ENCODE results near the gene HACD2.

Gene HACD2

DNA sequence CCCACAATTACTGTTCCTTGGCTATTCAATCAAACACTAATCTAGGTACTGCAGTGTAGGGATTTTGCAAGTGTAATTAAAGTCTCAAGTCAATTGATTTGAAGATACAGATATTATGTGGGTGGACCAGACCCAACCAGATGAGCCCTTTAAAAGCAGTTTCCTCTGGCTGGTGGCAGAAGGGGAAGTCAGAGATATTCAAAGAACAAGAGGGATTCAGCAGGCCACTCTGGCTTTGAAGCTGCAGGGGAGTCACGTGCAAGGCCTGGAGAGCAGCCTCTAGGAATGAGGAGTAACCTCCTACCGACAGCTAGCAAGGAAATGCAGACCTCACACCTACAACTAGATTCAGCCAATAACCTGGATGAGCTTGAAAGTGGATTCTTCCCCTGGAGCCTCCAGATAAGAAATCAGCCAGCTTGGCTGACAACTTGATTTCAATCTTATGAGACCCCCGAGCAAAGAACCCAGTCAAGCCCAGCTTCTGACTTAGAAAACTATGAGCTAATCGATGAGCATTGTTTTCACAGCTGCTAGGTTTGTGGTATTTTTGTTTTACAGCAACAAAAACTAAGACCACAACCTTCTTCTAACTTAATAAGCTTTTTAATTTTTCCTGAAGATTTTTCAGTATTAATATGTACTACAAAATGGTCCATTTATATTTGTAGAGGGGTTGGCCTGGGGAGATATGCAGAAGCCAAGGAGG is 13.4 kb downstream of the HACD2 start:
- DNase-seq, result peak in 3 of 51 donors; percentile 6 to 19 (median 8)

DNA sequence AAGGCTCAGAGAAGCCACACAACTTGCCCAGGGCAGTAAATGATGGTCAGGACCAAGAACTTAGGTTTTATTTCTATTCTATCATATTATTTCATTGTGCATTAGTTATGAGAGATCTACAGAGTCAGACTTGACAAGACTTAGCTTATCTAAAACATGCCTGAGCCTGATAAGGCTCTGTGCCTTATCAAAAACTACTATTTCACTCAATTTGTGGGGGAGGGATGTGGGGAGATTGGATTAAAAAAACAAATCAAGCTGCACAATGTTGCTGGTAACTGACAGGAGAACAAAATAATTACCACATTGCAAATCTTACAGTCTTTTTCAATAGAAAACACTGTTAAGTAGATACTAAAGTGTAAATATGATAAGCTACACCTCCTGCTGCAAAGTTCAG is 16.0 kb downstream of the HACD2 start:
- DNase-seq, result no peak

DNA sequence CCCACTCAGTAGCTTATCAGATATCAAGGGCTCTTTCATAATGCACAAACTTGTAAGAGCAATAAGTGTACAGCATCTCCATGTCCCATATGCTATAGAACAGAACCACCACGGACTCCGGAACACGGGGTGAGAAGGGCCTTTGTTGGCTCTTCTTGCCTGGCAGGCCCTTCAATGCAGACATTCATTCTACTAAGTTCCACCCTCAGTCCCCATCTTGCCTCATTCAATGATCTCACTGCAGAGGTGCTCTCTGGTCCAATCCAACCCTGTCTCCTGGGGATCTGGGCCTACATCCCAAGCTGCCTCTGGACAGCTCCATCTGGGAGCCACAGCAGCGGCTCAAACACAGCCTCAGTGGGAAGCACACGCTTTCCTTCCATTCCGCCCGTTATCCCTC is 16.8 kb downstream of the HACD2 start:
- peak in 26 of 51 donors; percentile 7 to 65 (median 34) for DNase-seq

DNA sequence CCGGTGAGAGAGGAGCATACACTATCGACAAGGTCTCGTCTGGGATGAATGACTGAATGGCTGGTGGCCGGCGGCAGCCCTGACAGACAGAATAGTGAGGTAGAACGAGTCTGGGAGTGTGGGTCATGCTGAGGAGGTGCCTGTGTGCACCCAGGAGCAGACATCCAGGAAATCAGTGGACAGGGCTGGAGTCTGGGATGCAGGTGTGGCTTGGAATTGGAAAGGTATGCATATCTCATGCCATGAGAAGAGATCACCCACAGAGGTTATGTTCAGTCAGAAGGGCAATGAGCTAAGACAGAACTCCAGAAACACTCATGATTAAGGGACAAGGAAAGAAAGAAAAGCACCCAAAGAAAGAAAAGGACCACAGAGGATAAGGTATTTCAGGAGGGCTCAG is 20.8 kb downstream of the HACD2 start:
- DNase-seq, result no peak

DNA sequence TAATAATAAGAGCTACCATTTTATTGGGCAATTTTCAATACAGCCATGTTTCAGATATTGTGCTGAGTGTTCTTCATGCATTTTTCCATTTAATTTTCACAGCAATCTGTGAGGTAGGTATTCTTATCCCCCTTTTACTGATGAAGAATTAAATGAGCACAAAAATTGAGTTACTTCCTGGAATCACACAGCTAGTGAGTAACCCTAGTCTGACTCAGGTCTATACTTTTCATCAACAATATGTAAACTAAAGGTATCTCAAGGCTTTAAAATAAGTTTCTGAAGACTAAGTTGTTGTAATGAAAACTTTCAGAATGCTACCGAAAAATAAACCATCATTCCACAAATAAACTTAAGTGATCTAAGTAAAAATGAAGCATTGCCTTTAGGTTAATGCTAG is 22.3 kb downstream of the HACD2 start:
- DNase-seq, result no peak

GRCh38 chr3:123561188-123561587 is 23.7 kb downstream of the HACD2 start:
- no peak for DNase-seq

DNA sequence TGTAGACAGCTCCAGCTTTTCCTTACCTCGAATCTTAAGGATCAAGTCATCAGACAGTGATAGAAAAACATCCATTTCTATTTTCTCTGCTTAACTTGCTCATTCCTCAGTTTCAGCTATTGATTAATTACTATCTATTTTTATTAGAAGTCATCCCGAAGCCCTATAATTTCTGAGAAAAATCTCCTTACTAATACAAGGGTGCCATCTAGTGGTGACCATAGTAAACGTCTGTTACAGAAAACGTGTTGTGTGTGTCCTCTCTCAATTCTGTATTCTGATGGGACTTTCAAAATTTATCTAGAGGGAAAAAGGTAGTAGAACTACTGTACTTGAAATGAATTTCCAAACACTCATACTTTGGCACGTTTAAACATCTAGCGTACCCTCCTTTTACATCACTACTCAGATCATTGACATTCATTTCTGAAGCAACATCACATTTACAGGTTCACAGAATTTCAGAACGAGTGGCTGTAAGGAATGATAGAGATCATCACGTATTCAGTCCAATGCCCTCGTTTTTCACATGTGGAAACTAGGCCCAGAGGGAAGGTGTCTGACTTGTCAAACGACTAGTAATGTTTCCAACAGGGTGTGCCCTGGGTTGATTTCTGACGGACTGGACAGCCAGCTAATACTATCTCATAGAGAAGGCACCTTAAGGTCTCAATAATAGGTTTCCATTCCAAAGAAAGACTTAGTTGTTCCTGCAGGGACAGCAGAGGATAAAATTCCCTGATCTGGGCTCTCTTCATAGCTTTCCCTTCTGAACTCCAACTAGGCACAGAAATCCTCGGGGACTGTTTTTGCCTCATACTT is 25.6 kb downstream of the HACD2 start:
- DNase-seq, result peak in 4 of 51 donors; percentile 10 to 62 (median 26)

- no peak for DNase-seq
Observed at GRCh38 chr3:123553536-123553935, 31.3 kb downstream of the HACD2 start.

DNA sequence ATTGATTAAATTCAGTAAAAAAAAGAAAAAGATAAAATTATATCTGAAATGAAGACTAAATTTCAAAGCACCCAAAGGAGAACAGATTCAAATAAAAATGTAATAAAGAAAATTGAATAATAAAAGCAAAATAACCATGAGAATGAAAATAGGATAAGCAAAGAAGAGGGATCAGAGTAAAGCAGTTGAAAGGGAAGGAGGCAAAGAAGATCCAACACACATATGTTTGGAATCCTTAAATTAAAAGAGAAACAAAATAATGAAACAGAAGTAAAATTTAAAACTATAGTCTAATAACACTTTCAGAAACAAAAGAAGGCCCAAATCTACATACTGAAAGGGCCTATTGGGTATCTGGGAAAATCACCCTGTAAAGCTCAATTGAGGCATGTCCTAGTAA is 32.1 kb downstream of the HACD2 start:
- DNase-seq, result no peak

- DNase-seq, result peak in 1 of 51 donors; percentile 26
Observed at GRCh38 chr3:123552095-123552714, 32.6 kb downstream of the HACD2 start.

DNA sequence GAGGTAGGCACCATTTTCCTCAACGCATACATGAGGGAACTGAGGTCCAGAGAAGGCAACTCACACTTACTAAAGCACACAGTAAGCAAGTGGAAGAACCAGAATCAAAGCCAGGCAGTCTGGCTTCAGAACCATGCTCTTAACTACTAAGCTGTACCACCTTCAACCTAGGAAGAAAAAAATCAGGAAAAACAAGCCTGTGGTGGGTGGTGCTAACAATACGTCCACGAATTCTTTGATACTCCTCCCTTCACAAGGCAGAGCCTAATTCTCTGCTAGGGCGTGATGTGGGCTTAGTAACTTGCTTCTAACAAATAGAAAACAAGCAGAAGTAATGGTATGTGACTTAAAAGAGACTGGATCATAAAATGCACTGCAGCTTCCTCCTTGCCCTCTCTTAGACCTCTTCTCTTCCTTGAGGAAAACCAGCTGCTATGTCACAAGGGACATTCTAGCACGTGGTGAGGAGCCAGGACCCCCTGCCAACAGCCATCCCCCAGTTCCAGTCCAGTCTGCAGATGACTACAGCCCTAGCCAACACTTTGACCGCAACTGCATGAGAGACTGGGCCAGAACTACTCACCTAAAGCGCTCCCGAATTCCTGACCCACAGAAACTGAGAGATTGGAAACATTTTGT is 36.9 kb downstream of the HACD2 start:
- no peak for DNase-seq

- no peak for DNase-seq
Observed at GRCh38 chr3:123546133-123546755, 38.6 kb downstream of the HACD2 start.

DNA sequence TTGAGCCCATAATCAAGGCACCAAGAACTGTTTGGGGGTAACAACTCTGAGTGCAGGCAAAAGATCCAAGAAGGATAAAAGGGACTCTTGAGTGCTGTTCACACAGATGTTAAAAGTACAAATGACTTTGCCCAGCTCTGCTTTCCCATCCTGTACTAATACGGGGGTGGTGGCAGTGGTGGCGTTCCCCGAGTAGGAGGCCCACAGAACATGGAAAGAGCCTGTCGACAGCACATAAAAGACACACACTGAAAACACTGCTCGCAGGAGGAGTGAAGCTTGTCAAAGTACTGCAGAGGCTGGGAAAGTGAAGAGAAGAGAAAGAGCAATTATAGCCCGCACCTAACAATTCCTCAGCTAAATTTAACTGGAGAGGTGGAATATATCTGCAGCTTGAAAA is 40.9 kb downstream of the HACD2 start:
- peak in 1 of 51 donors; percentile 45 for DNase-seq

GRCh38 chr3:123540285-123540684 is 44.6 kb downstream of the HACD2 start:
- no peak for DNase-seq

DNA sequence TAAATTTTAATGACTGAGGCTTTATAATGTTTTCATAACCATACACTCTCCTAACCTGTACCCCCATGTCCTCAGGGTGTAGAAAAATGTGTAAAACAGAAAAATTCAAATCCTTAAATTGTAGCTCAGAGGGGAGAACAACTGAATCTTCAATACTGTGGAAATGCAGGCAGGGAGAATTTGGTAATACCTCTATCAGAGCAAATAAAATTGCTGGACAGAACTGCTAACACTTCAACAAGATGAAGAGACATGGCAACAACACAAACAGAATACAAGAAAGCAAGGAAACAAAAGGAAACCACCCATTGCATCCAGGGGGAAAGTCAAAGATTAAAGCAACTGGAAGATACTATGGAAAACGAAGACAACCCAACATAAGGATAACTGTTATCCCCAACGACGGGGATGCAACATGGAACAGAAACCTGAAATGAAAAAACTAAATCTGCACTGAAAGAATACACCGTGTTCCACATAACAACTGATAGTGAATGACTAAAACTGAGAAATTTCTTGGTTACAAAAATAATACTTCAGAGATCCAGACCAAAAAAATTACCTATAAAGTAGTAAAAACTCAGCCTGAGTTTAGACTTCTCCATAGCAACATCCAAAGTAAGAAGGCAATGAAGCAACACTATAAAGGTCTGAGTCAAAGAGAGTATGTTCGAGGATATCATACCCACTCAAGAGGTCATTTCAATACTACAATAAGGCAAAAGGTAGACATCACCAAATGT is 48.5 kb downstream of the HACD2 start:
- no peak for DNase-seq

DNA sequence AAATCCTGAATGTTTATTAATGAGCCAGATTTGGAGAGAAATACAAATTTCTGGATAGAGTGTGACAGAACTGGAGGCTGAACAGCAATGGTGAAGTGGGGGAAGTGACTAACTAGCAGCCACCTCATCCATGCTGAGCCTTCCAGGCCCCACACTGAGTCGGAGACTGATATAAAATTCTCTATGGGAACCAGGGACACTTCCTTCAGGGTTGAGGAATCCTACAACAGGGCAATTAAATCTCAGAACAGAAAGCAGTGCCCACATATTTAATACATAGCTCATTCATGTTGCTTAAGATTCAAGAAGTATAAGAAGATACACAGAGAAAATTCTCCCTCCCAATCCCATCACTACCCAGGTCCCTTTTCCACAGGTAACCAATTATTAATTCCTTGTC is 49.3 kb downstream of the HACD2 start:
- DNase-seq, result peak in 1 of 51 donors; percentile 38

GRCh38 chr3:123534264-123534663 is 50.6 kb downstream of the HACD2 start:
- no peak for DNase-seq

- no peak for DNase-seq
Observed at GRCh38 chr3:123533554-123534159, 51.2 kb downstream of the HACD2 start.

- no peak for DNase-seq
Observed at GRCh38 chr3:123528130-123528529, 56.7 kb downstream of the HACD2 start.

DNA sequence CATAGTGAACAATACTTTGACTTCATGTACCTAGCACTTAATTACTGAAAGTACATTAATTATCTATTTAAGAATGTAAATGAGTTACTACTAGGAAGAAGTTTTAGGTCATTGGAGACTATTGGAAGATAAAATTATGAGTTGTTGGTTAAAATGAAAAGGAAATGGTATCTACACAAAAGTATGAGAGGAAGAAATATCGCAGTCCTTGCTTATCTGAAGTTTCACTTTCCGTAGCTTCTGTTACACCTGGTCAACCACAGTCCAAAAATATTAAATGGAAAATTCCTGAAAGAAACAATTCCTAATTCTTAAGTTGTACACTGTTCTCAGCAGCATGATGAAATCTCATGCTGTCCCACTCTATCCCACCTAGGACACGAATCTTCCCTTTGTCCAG is 57.8 kb downstream of the HACD2 start:
- DNase-seq, result no peak

Measured in hypothalamus (tissue), 51 donors.